CD14-positive monocyte (primary cell): ENCODE results near the gene PIK3R1. TPM values are rescaled to one million over a fixed set of nuclear protein-coding genes. Genes with fewer than 3 reads are reported as not detected.
A peak's percentile ranks its signal among the peaks of the same experiment; 100 is the strongest.

ENCODE experiments used
- DNase-seq, 3 donors: peaks; one replicate each; pipeline ENCODE4 v3.0.0-alpha.2; 2011 to 2022
- H2AFZ ChIP-seq: 2 replicates; pipeline ENCODE4 v1.6.0; 2012; ENCODE audit warnings: mild to moderate bottlenecking, low read depth, low read length, inconsistent platforms; ENCODE audit not compliant: insufficient read depth, poor library complexity, severe bottlenecking
- H3K27ac ChIP-seq, 2 donors: 1 replicate in 1 of 2; 2 replicates in 1 of 2; pipeline ENCODE4 v1.5.1; 2012 to 2013; ENCODE audit warnings: low read length in 2 of 2, control low read depth in 1 of 2, inconsistent platforms in 1 of 2, low read depth in 1 of 2, mild to moderate bottlenecking in 1 of 2
- H3K27me3 ChIP-seq, 2 donors: one replicate each; pipeline versions ENCODE4 v1.6.0 to v1.6.1; 2011 to 2013; ENCODE audit warnings: low read length in 2 of 2; ENCODE audit not compliant: control insufficient read depth in 2 of 2, insufficient read depth in 2 of 2
- H3K36me3 ChIP-seq, 2 donors: replicated peaks in 1 of 2; 1 replicate in 1 of 2; 2 replicates in 1 of 2; pipeline versions ENCODE4 v1.5.1 to v1.6.1; 2012 to 2013; ENCODE audit warnings: low read length in 2 of 2, control low read depth in 1 of 2, inconsistent platforms in 1 of 2, mild to moderate bottlenecking in 1 of 2; ENCODE audit not compliant: insufficient read depth in 2 of 2, control insufficient read depth in 1 of 2
- H3K4me1 ChIP-seq, 2 donors: 1 replicate in 1 of 2; 2 replicates in 1 of 2; pipeline versions ENCODE4 v1.5.1 to v1.6.1; 2012 to 2013; ENCODE audit warnings: low read length in 2 of 2, control low read depth in 1 of 2, inconsistent platforms in 1 of 2, mild to moderate bottlenecking in 1 of 2, moderate library complexity in 1 of 2; ENCODE audit not compliant: insufficient read depth in 2 of 2, control insufficient read depth in 1 of 2
- H3K4me2 ChIP-seq: replicated peaks from 2 replicates; pipeline ENCODE3; 2012; ENCODE audit warnings: low read length, moderate library complexity, mild to moderate bottlenecking; ENCODE audit not compliant: poor library complexity, severe bottlenecking; ENCODE audit errors: extremely low read depth
- H3K4me3 ChIP-seq, 3 experiments: fragments of 200-600 bp in 1 of 3; sonication (generic) in 1 of 3; replicated peaks in 1 of 3; 1 replicate in 2 of 3; 2 replicates in 1 of 3; pipeline ENCODE4 v1.5.1; 2011 to 2013; ENCODE audit warnings: low read length in 3 of 3, mild to moderate bottlenecking in 3 of 3, control low read depth in 2 of 3, low read depth in 2 of 3, inconsistent platforms in 1 of 3, moderate library complexity in 1 of 3
- H3K79me2 ChIP-seq: 2 replicates; pipeline ENCODE4 v1.6.0; 2012; ENCODE audit warnings: mild to moderate bottlenecking, control low read depth, inconsistent platforms, low read length, moderate library complexity; ENCODE audit not compliant: insufficient read depth
- H3K9ac ChIP-seq: 2 replicates; pipeline ENCODE4 v1.6.0; 2017; ENCODE audit warnings: low read length, mild to moderate bottlenecking; ENCODE audit not compliant: insufficient read depth, poor library complexity, severe bottlenecking
- H3K9me3 ChIP-seq, 2 donors: replicated peaks in 1 of 2; 1 replicate in 1 of 2; 2 replicates in 1 of 2; pipeline versions ENCODE4 v1.5.1 to v1.6.1; 2012 to 2013; ENCODE audit warnings: low read length in 2 of 2, control low read depth in 1 of 2; ENCODE audit not compliant: control insufficient read depth in 1 of 2, insufficient read depth in 1 of 2
- H4K20me1 ChIP-seq: 2 replicates; pipeline ENCODE4 v1.6.0; 2012; ENCODE audit warnings: mild to moderate bottlenecking, low read length, control low read depth, moderate library complexity; ENCODE audit not compliant: insufficient read depth
- H3K27ac Mint-ChIP-seq, 7 donors: one replicate each; pipeline ENCODE4 v1.8.0; 2020; ENCODE audit warnings: mild to moderate bottlenecking in 7 of 7, mixed read lengths in 7 of 7, moderate library complexity in 6 of 7, inconsistent platforms in 2 of 7
- H3K27me3 Mint-ChIP-seq, 3 donors: one replicate each; pipeline ENCODE4 v1.8.0; 2021 to 2022; ENCODE audit warnings: low read depth in 3 of 3, mild to moderate bottlenecking in 3 of 3, mixed read lengths in 3 of 3, moderate library complexity in 3 of 3, inconsistent platforms in 1 of 3
- H3K36me3 Mint-ChIP-seq, 2 donors: one replicate each; pipeline ENCODE4 v1.8.0; 2020; ENCODE audit warnings: mixed read lengths in 2 of 2, inconsistent platforms in 1 of 2, mild to moderate bottlenecking in 1 of 2
- H3K4me1 Mint-ChIP-seq: one replicate; pipeline ENCODE4 v1.8.0; 2020; ENCODE audit warnings: mild to moderate bottlenecking, mixed read lengths
- H3K4me3 Mint-ChIP-seq, 2 donors: one replicate each; pipeline ENCODE4 v1.8.0; 2020; ENCODE audit warnings: mild to moderate bottlenecking in 2 of 2, mixed read lengths in 2 of 2, moderate library complexity in 1 of 2
- H3K9me3 Mint-ChIP-seq, 7 donors: one replicate each; pipeline ENCODE4 v1.8.0; 2020 to 2022; ENCODE audit warnings: mixed read lengths in 7 of 7, mild to moderate bottlenecking in 6 of 7, moderate library complexity in 6 of 7, inconsistent platforms in 2 of 7
- CTCF ChIP-seq: fragments of 200-600 bp; IDR thresholded peaks from one replicate; pipeline ENCODE4 v1.8.0; 2022; ENCODE audit warnings: antibody characterized with exemption, mild to moderate bottlenecking
- WGBS: methylation state at CpG from one replicate; pipeline ENCODE4 v1.1.5; 2013; ENCODE audit warnings: missing lambda C conversion rate; ENCODE audit not compliant: insufficient coverage; 5-methylcytosine and 5-hydroxymethylcytosine counted together
- intact Hi-C, 2 donors: fragments of 100-400 bp; cut with micrococcal nuclease; formaldehyde crosslinking; loops; one replicate each; pipeline versions ENCODE4 v1.15.0 to v1.15.1; 2023
- polyA plus RNA-seq, 3 donors: library from polyadenylated mRNA; depleted of rRNA in 1 of 3; unstranded in 2 of 3; stranded (reverse) in 1 of 3; fragments of 300-500 nt in 2 of 3; fragments of >200 nt in 1 of 3; fragmentation: Illumina TruSeq in 2 of 3; gene quantifications; 1 replicate in 2 of 3; 2 replicates in 1 of 3; pipeline ENCODE4 v1.2.3, GENCODE V29; 2012 to 2021

PIK3R1 gene
- polyA plus RNA-seq, 3 donors = 9.5 to 25.5 (median 10.5) TPM

- Histone ChIP-seq H3K36me3 (no peaks in the 10 kb centered on the region), H3K9me3 (no peaks in the 10 kb centered on the region), H3K27me3 (no peaks in the 10 kb centered on the region), H2AFZ (no peak overlapping the region), H3K4me3 (no peak overlapping the region), H4K20me1 (no peaks in the 10 kb centered on the region), H3K4me1 (peaks cover 40 to 46% of the 10 kb centered on the region in 2 donors), H3K9ac (no peak overlapping the region), H3K79me2 (no peaks in the 10 kb centered on the region), H3K4me2 (no peak overlapping the region), H3K27ac (no peak overlapping the region)
- DNase-seq = peak in 2 of 3 donors; percentile 48 to 73
- Mint-ChIP-seq H3K9me3 (peaks cover 0 to 5% (median 0%) of the 10 kb centered on the region in 7 donors), H3K4me3 (no peak overlapping the region), H3K27me3 (no peaks in the 10 kb centered on the region), H3K27ac (peak overlapping the region in 2 of 7 donors; percentile 15 to 96), H3K4me1 (peaks cover 42% of the 10 kb centered on the region), H3K36me3 (no peaks in the 10 kb centered on the region)
- TF ChIP-seq CTCF = no peak
- intact Hi-C loops = loop anchor here in 1 of 2 donors (2.0 kb wide), 1 partner anchor 101 kb away; no protein-coding TSS in a partner anchor
- WGBS = no CpG with 5 or more reads among the region's 2 CpGs
Measured at GRCh38 chr5:68333649-68334552, 118.3 kb downstream of the PIK3R1 start.

- Histone ChIP-seq H3K4me2 (no peak overlapping the region), H3K9ac (no peak overlapping the region), H2AFZ (no peak overlapping the region), H3K79me2 (no peaks in the 10 kb centered on the region), H3K4me3 (no peak overlapping the region), H3K4me1 (peaks cover 36 to 39% of the 10 kb centered on the region in 2 donors), H3K27ac (no peak overlapping the region), H3K9me3 (no peaks in the 10 kb centered on the region), H3K36me3 (no peaks in the 10 kb centered on the region), H3K27me3 (no peaks in the 10 kb centered on the region), H4K20me1 (no peaks in the 10 kb centered on the region)
- TF ChIP-seq CTCF = no peak
- no peak overlapping the region for H3K4me3 Mint-ChIP-seq
- peaks cover 39% of the 10 kb centered on the region for H3K4me1 Mint-ChIP-seq
- H3K9me3 Mint-ChIP-seq = peaks cover 0 to 5% (median 0%) of the 10 kb centered on the region in 7 donors
- no CpG with 5 or more reads among the region's 2 CpGs for WGBS
- H3K27ac Mint-ChIP-seq = no peak overlapping the region
- H3K27me3 Mint-ChIP-seq = no peaks in the 10 kb centered on the region
- peak in 2 of 3 donors; percentile 11 to 64 for DNase-seq
- no peaks in the 10 kb centered on the region for H3K36me3 Mint-ChIP-seq
- intact Hi-C loops = no loop called here
Measured at GRCh38 chr5:68334553-68334886, 119.0 kb downstream of the PIK3R1 start.
